Lower leg skin (tissue), 4 donors: ENCODE data around the gene GPC5. TPM values are rescaled to one million over a fixed set of nuclear protein-coding genes. Genes with fewer than 3 reads are reported as not detected.
"Not testable (repeated sequence)": the region's sequence is repeated elsewhere in the genome, so short reads cannot be mapped to it uniquely, and the experiment has no call there.

ENCODE experiments used
- DNase-seq, 2 donors: peaks; one replicate each; pipeline ENCODE4 v3.0.0-alpha.2; 2019; ENCODE audit warnings: low spot score in 2 of 2
- H3K4me3 ChIP-seq: fragments of 200-600 bp; sonication (generic); 2 replicates; pipeline ENCODE4 v1.5.1; 2017; ENCODE audit warnings: mild to moderate bottlenecking, low read depth; ENCODE audit not compliant: poor library complexity, severe bottlenecking
- POLR2A ChIP-seq, 2 donors: fragments of 450-650 bp; IDR thresholded peaks; one replicate each; pipeline ENCODE4 v1.6.1; 2016 to 2017; ENCODE audit warnings: antibody characterized with exemption in 2 of 2, mild to moderate bottlenecking in 1 of 2, moderate library complexity in 1 of 2
- WGBS, 2 donors: methylation state at CpG; one replicate each; pipeline ENCODE4 v1.1.5; 2018; 5-methylcytosine and 5-hydroxymethylcytosine counted together
- intact Hi-C: fragments of 100-400 bp; cut with DNase I; formaldehyde crosslinking; loops from one replicate; pipeline ENCODE4 v1.15.0; 2023; ENCODE audit warnings: low total_unique reads
- total RNA-seq, 4 donors: library from RNA; depleted of rRNA; stranded (reverse); fragments of >200 nt; gene quantifications; one replicate each; pipeline ENCODE4 v1.1.0, GENCODE V29; 2016
- TF ChIP-seq, protein P1 (sequence below), 3 donors: fragments of 450-650 bp; IDR thresholded peaks; one replicate each; pipeline ENCODE4 v1.5.1; 2016; ENCODE audit warnings: antibody characterized with exemption in 3 of 3, mild to moderate bottlenecking in 3 of 3, moderate library complexity in 2 of 3

The GPC5 gene
- total RNA-seq, 4 donors from 2014 or later: 0.46 to 1.3 (median 0.82) TPM

DNA sequence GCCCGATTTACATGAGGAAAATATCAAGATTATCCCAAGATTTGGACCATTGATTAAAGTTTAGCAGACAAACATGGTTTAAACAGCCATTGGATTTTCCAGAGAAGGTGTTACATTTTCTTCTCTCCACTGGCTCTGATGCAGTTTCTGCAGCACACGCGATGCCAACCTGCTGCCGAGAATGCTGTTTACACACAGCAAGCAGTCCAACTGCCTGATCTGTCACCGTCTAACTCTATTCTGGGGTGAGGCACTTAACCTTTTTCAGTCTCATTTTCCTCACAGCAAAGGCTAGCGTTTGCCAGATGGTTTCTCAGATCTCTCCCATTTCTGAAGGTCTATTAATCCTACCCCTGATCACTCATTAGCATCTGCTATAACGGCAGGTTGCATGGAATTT is 1064.7 kb downstream of the GPC5 start:
- DNase-seq: no peak
- TF ChIP-seq, protein P1, sequence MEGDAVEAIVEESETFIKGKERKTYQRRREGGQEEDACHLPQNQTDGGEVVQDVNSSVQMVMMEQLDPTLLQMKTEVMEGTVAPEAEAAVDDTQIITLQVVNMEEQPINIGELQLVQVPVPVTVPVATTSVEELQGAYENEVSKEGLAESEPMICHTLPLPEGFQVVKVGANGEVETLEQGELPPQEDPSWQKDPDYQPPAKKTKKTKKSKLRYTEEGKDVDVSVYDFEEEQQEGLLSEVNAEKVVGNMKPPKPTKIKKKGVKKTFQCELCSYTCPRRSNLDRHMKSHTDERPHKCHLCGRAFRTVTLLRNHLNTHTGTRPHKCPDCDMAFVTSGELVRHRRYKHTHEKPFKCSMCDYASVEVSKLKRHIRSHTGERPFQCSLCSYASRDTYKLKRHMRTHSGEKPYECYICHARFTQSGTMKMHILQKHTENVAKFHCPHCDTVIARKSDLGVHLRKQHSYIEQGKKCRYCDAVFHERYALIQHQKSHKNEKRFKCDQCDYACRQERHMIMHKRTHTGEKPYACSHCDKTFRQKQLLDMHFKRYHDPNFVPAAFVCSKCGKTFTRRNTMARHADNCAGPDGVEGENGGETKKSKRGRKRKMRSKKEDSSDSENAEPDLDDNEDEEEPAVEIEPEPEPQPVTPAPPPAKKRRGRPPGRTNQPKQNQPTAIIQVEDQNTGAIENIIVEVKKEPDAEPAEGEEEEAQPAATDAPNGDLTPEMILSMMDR (IDR thresholded peaks at IDR 0.05): no peak
- no peak for TF ChIP-seq POLR2A (IDR thresholded peaks at IDR 0.05)
- 35 to 36% methylated on average over 7 of the region's 7 CpGs for WGBS, 2 donors
- no peak overlapping the region for H3K4me3 ChIP-seq
- intact Hi-C loops: no loop called here

- DNase-seq: no peak
- TF ChIP-seq, protein P1 (IDR thresholded peaks at IDR 0.05): no peak
- no peak for TF ChIP-seq POLR2A (IDR thresholded peaks at IDR 0.05)
- no peak overlapping the region for H3K4me3 ChIP-seq
- intact Hi-C loops: no loop called here
- 83 to 86% methylated on average over 3 of the region's 3 CpGs for WGBS, 2 donors
Observed at GRCh38 chr13:92473765-92474475, 1075.5 kb downstream of the GPC5 start.

- WGBS, 2 donors: 91 to 92% methylated on average over 3 of the region's 3 CpGs
- no peak for TF ChIP-seq POLR2A (IDR thresholded peaks at IDR 0.05)
- TF ChIP-seq, protein P1 (IDR thresholded peaks at IDR 0.05): no peak
- H3K4me3 ChIP-seq: no peak overlapping the region
- intact Hi-C loops: no loop called here
- DNase-seq: no peak
Observed at GRCh38 chr13:92480387-92480786, 1082.0 kb downstream of the GPC5 start.

- WGBS, 2 donors: 82 to 84% methylated on average over 3 of the region's 3 CpGs
- DNase-seq, H3K4me3 ChIP-seq, intact Hi-C loops: not testable (repeated sequence)
Observed at GRCh38 chr13:92482790-92483189, 1084.4 kb downstream of the GPC5 start.

DNA sequence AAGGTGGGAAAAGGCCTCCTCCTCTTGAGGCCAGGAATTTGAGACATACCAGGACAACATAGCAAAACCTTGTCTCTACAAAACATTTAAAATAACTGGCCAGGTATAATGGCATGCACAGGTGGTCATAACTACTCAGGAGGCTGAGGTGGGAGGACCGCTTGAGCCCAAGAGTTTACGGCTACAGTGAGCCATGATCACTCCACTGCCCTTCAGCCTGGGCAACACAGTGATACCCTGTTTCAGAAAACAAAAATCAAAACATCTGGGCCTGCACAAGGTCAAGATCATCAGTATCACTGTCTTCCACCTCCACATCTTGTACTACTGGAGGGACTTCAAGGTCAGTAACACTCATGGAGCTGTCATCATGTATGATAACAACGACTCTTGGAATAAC is 1085.5 kb downstream of the GPC5 start:
- H3K4me3 ChIP-seq: no peak overlapping the region
- WGBS, 2 donors: 83 to 92% methylated on average over 3 of the region's 3 CpGs
- no peak for DNase-seq
- intact Hi-C loops: no loop called here
- TF ChIP-seq POLR2A (IDR thresholded peaks at IDR 0.05): no peak
- TF ChIP-seq, protein P1 (IDR thresholded peaks at IDR 0.05): no peak

- DNase-seq: no peak
- no peak for TF ChIP-seq POLR2A (IDR thresholded peaks at IDR 0.05)
- TF ChIP-seq, protein P1 (IDR thresholded peaks at IDR 0.05): no peak
- H3K4me3 ChIP-seq: no peak overlapping the region
- intact Hi-C loops: no loop called here
Observed at GRCh38 chr13:92487238-92487637, 1088.8 kb downstream of the GPC5 start.
